DND-41 (cell line): ENCODE measurements around the gene PKD1L1.

Experiments
- ATAC-seq: fragments of 200-7000 bp; cut with Tn5 transposase; 3 replicates; pipeline ENCODE4 v1.9.1; 2021; ENCODE audit warnings: low read depth; ENCODE audit not compliant: insufficient read depth
- DNase-seq: peaks from one replicate; pipeline ENCODE4 v3.0.0-alpha.2; 2020
- H2AFZ ChIP-seq: 2 replicates; pipeline ENCODE4 v1.6.0; 2012; ENCODE audit warnings: low read depth, low read length
- H3K27ac ChIP-seq: 2 replicates; pipeline ENCODE4 v1.5.1; 2012; ENCODE audit warnings: low read length, inconsistent platforms
- H3K27me3 ChIP-seq: fragments of 200-600 bp; sonication (generic); 2 replicates; pipeline ENCODE4 v1.6.0; 2012; ENCODE audit warnings: low read length, mild to moderate bottlenecking, inconsistent platforms; ENCODE audit not compliant: insufficient read depth, poor library complexity
- H3K36me3 ChIP-seq: 2 replicates; pipeline ENCODE4 v1.5.1; 2012; ENCODE audit warnings: low read length, inconsistent platforms; ENCODE audit not compliant: insufficient read depth
- H3K4me1 ChIP-seq: 2 replicates; pipeline ENCODE4 v1.5.1; 2012; ENCODE audit warnings: mild to moderate bottlenecking, low read length; ENCODE audit not compliant: insufficient read depth
- H3K4me2 ChIP-seq: 2 replicates; pipeline ENCODE4 v1.6.0; 2012; ENCODE audit warnings: mild to moderate bottlenecking, moderate library complexity, low read length, inconsistent platforms; ENCODE audit not compliant: insufficient read depth
- H3K4me3 ChIP-seq, 2 experiments: fragments of 200-600 bp in 1 of 2; shearing (Covaris generic) in 1 of 2; 2 replicates each; pipeline ENCODE4 v1.5.1; 2012 to 2016; ENCODE audit warnings: inconsistent platforms in 2 of 2, low read length in 2 of 2, mild to moderate bottlenecking in 2 of 2, low read depth in 1 of 2, moderate library complexity in 1 of 2
- H3K79me2 ChIP-seq: 2 replicates; pipeline ENCODE4 v1.6.0; 2012; ENCODE audit warnings: low read length, inconsistent platforms; ENCODE audit not compliant: insufficient read depth
- H3K9ac ChIP-seq: 2 replicates; pipeline ENCODE4 v1.6.0; 2012; ENCODE audit warnings: low read depth, mild to moderate bottlenecking, inconsistent platforms, low read length, moderate library complexity
- H3K9me3 ChIP-seq: 2 replicates; pipeline ENCODE4 v1.5.1; 2012; ENCODE audit warnings: low read length, moderate library complexity, mild to moderate bottlenecking, inconsistent platforms; ENCODE audit not compliant: insufficient read depth, severe bottlenecking
- H4K20me1 ChIP-seq: 2 replicates; pipeline ENCODE4 v1.6.0; 2012; ENCODE audit warnings: low read length; ENCODE audit not compliant: insufficient read depth
- EZH2 ChIP-seq: IDR thresholded peaks from 3 replicates; pipeline ENCODE4 v1.6.1; 2012; ENCODE audit warnings: borderline replicate concordance, low read depth, mild to moderate bottlenecking, moderate library complexity, low read length, inconsistent platforms; ENCODE audit not compliant: severe bottlenecking
- TF ChIP-seq, protein P1 (sequence below): IDR thresholded peaks from 2 replicates; pipeline ENCODE4 v1.5.1; 2012; ENCODE audit warnings: borderline replicate concordance, low read length, moderate library complexity, mild to moderate bottlenecking; ENCODE audit not compliant: poor library complexity, severe bottlenecking; ENCODE audit errors: extremely low read depth

PKD1L1 gene

GRCh38 chr7:47893721-47894365 lies 54.4 kb downstream of the PKD1L1 start:
- no peak for DNase-seq
- no peak overlapping the region for H3K9ac ChIP-seq
- H3K4me1 ChIP-seq, result no peaks in the 10 kb centered on the region
- H3K9me3 ChIP-seq, result no peaks in the 10 kb centered on the region
- no peaks in the 10 kb centered on the region for H3K36me3 ChIP-seq
- no peaks in the 10 kb centered on the region for H4K20me1 ChIP-seq
- H3K79me2 ChIP-seq, result no peaks in the 10 kb centered on the region
- TF ChIP-seq, protein P1, sequence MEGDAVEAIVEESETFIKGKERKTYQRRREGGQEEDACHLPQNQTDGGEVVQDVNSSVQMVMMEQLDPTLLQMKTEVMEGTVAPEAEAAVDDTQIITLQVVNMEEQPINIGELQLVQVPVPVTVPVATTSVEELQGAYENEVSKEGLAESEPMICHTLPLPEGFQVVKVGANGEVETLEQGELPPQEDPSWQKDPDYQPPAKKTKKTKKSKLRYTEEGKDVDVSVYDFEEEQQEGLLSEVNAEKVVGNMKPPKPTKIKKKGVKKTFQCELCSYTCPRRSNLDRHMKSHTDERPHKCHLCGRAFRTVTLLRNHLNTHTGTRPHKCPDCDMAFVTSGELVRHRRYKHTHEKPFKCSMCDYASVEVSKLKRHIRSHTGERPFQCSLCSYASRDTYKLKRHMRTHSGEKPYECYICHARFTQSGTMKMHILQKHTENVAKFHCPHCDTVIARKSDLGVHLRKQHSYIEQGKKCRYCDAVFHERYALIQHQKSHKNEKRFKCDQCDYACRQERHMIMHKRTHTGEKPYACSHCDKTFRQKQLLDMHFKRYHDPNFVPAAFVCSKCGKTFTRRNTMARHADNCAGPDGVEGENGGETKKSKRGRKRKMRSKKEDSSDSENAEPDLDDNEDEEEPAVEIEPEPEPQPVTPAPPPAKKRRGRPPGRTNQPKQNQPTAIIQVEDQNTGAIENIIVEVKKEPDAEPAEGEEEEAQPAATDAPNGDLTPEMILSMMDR, result no peak
- H3K27me3 ChIP-seq, result no peaks in the 10 kb centered on the region
- no peak overlapping the region for H3K4me3 ChIP-seq
- ATAC-seq, result no peak
- no peak overlapping the region for H3K4me2 ChIP-seq
- no peak overlapping the region for H3K27ac ChIP-seq
- no peak overlapping the region for H2AFZ ChIP-seq

DNA sequence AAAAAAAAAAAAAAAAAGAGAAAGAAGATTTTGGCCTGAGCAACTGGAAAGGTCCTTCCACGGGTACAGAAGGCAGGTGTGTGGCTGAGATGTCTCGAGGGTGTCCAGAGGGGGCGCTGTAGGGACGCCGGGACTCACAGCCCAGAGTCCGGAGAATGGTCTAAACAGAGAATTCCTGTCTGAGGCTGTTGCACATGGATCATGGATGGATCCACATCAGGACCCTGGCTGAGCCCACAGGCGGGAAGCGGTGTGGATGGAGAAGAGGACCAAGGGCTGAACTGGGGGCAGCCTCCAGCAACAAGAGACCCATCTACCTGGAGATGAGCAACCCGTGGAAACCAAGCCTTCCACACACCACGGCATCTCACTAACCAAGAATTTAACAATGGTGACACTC lies 55.0 kb downstream of the PKD1L1 start:
- Histone ChIP-seq H3K27me3 (no peaks in the 10 kb centered on the region), H3K4me2 (no peak overlapping the region), H3K36me3 (no peaks in the 10 kb centered on the region), H3K9ac (no peak overlapping the region), H3K9me3 (no peaks in the 10 kb centered on the region), H3K4me3 (no peak overlapping the region), H3K4me1 (no peaks in the 10 kb centered on the region), H3K27ac (no peak overlapping the region), H2AFZ (no peak overlapping the region), H4K20me1 (no peaks in the 10 kb centered on the region), H3K79me2 (no peaks in the 10 kb centered on the region)
- DNase-seq (no peak), ATAC-seq (no peak)
- no peak for TF ChIP-seq EZH2
- TF ChIP-seq, protein P1, result peak; percentile 24

DNA sequence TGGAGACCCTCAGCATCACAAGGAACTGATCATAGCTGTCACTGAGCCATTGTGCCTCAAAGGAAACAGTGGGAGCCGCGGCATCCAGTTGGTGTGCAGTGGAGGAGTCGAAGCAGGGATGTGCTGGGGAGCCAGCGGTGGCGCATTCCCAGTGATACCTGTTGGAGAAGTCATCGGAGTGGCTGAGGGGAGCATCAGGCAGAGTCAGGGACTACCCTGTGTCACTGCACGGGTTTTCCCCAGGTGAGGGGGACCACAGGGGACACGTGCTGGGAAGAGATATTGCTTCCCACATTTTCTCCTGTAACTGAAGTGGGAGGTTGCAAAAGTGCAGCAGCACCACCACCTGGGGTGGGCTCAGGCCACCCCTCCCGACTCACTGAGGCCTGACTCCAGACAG lies 57.7 kb downstream of the PKD1L1 start:
- ATAC-seq, result no peak
- TF ChIP-seq, protein P1, result no peak
- no peak for TF ChIP-seq EZH2

DNA sequence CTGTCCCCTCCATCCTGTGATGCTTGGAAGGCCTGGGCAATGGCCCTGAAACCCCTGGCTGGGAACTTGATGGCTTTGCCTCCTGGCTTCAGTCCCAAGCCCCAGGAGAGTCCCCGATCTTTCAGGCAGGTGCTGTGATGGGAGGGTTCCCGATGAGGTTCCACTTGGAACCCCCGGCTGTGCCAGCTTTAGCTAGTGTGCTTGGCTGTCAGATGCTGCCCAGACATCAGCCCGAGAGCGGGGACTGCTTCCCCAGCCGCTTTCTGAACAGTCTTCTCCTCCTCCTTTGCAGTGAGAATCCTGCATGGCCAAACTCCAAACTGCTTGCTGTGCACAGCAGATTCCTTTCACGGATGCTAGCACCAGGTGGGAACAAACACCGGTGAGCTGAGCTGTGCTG lies 58.1 kb downstream of the PKD1L1 start:
- H3K4me2 ChIP-seq, result no peak overlapping the region

More for the DNA sequence above, 57.7 kb downstream of the PKD1L1 start:
- Histone ChIP-seq H3K9ac (no peak overlapping the region), H3K9me3 (no peaks in the 10 kb centered on the region), H3K4me3 (no peak overlapping the region), H3K27me3 (no peaks in the 10 kb centered on the region), H3K36me3 (no peaks in the 10 kb centered on the region), H3K4me1 (no peaks in the 10 kb centered on the region), H3K79me2 (no peaks in the 10 kb centered on the region), H3K27ac (no peak overlapping the region), H2AFZ (no peak overlapping the region), H4K20me1 (no peaks in the 10 kb centered on the region), H3K4me2 (no peak overlapping the region)
- no peak for DNase-seq

More for the DNA sequence above, 58.1 kb downstream of the PKD1L1 start:
- TF ChIP-seq, protein P1, result no peak
- TF ChIP-seq EZH2, result no peak
- no peaks in the 10 kb centered on the region for H3K9me3 ChIP-seq
- no peaks in the 10 kb centered on the region for H3K4me1 ChIP-seq
- ATAC-seq (no peak), DNase-seq (no peak)
- H3K36me3 ChIP-seq, result no peaks in the 10 kb centered on the region
- no peak overlapping the region for H3K27ac ChIP-seq
- H2AFZ ChIP-seq, result no peak overlapping the region
- H3K27me3 ChIP-seq, result no peaks in the 10 kb centered on the region
- H4K20me1 ChIP-seq, result no peaks in the 10 kb centered on the region
- no peak overlapping the region for H3K9ac ChIP-seq
- H3K4me3 ChIP-seq, result no peak overlapping the region
- H3K79me2 ChIP-seq, result no peaks in the 10 kb centered on the region
